HCEC 1CT (cell line): ENCODE results near the gene SMIM10L1.

ENCODE experiments used
- DNase-seq: peaks from one replicate; pipeline ENCODE4 v3.0.0-alpha.2; 2017

The SMIM10L1 gene

DNA sequence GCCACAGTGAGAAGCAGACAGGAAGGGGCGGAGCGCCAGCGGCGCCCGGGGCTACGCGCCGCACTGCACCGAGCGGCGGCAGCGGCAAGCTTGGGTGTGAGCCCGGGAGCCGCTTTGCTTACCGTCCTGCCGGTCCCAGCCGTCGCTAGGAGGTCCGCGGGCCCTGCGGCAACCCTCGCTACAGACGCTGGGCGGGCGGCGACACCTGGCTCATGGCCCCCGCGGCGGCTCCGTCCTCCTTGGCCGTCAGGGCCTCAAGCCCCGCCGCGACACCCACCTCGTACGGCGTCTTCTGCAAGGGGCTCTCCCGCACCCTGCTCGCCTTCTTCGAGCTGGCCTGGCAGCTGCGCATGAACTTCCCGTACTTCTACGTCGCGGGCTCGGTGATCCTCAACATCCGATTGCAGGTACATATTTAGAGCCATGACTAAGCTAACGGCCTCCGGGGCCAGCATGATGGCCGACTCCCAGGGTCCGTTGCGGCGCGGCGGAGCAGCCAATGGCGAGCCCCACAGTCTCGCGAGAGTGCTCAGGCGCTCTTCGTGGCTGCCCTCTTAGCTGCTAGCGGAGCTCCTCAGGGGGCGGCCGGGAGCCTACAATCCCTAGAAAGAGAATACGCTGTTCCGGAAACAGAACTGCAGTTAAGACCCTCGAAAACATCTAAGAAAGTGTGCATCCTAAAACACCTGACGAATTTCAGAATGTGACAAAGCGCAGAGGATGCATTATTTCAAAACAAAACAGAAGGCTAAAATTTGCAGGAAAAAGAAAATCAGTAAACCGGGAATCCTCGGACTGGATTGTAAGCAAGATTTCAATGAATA, at the start of gene SMIM10L1:
SMIM10L1 (plus strand) TSS at position 50 of the 824 bp plus-strand sequence; CDS start at position 213, 163 bp downstream.
- peak; percentile 94 for DNase-seq

DNA sequence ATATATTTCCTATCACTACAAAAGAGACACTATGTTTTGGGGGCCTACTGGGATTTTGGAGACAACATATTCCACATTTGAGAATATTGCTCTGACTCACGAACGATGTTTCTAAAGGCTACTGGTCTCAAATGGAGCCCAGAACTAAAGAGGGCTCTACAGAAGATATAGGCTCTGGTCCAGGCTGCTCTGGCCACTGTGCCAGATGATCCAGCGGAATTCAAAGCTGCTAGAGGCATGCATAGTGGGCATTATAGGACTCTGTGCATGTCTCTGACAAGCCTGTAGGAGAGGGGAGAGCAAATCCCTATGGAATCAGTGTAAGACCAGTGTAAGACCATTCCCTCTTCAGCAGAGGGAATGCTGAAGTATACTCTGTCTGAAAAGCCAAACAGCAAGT, 40.6 kb upstream of the SMIM10L1 start:
- no peak for DNase-seq

DNA sequence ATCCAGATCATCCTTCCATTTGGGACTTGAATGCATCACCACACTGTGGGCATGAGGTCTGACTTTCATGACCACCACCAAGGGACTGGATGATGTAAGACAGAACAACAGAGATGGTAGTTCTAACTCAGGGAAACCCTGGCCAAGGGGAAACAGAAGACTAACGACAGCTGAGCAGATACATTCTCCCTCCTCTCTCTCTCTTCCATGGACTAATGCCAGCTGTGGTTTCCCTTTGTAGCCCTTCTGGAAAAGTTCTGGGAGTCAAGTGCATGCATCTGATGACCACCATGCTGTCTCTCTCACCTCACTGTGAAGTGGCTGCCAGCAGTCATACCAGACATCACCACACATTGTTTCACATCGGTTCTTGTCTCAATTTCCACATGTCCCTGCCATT, 40.0 kb upstream of the SMIM10L1 start:
- no peak for DNase-seq

DNA sequence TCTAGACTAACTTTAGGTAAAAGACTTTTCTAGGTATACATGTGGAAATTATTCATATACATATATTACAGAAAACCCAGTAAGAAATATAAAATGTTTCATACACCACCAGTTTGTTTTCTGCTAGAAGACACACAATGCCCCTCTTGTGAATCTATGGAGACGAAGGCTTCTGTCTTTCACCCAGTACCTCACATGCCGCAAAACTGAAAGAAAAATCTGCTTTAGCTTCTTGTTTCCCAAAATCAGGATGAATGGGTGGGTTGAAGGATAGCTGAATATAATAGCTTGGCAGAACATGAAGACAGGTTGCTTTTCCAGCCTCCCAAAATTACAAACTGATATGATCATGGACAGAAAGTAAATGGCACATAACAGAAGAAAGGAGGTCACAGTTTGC, 37.8 kb upstream of the SMIM10L1 start:
- DNase-seq: no peak

DNA sequence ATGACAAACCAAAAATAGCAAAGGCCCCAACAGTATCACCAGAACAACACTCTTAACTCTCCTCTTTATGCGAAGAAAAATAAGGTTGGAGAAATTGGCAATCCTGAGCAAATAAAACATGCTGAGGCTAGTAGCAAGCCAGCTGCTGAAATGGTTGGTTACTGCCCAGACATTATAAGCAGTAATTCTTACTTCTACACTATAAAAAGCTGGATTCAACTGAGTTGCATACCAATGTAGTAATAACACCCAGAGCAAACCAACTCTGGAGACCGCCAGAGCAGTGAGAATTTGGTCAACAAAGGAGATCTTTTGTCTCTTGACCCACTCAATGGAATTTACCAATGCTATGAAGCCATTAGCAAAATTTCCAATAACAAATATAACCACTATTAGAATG, 37.2 kb upstream of the SMIM10L1 start:
- DNase-seq: no peak

DNA sequence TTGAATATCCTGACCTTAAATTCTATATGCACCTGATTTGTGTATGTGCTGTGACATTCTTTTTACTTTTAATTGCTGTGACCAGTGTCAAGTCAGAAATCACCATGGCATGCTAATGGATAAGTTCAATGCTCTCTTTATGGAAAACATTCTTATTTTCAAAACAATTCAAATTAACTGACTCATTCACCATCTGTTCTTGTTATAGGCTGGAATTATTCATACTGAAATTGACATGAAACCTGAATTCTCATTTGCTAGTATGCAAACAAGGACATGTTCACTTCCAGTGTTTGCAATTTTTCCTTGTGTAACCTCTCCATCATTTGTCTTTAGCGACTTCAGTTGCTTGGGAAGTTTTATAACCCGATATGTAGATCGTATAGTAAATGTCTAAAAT, 36.7 kb upstream of the SMIM10L1 start, which contains the start of gene TAS2R30:
TAS2R30 (minus strand) TSS at position 340 of the 400 bp plus-strand sequence. CDS start 400 bp downstream, outside the sequence.
- no peak for DNase-seq

DNA sequence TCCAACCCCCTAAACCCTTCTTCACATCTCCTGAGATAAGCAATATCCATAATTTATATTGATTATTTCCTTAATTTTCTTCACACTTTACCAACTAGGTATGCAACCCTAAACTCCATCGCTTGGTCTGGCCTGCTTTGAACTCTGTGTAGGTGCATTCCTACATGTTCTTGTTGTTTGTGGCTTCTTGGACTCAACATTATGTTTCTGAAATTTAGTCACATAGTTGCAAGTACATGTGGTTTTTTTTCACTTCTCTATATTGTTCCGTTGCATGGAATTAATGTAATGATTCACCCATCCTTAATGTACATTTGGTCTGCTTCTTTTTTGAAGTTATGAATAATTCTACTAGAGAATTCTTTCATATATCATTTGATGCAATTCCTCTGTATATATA, 34.9 kb upstream of the SMIM10L1 start:
- DNase-seq: no peak

DNA sequence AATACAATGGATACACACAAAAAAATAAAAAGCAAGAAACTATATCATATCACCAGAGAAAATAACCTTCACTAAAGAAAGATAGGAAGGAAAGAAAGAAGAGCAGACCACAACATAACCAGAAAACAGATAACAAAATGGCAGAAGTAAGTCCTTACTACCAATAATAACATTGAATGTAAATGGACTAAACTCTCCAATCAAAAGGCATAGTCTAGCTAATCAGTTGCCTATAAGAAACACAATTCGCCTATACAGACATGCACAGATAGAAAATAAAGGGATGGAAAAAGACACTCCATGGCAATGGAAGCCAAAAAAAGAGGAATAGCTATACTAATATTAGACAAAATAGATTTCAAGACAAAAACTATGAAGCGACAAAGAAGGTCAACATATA, 27.6 kb upstream of the SMIM10L1 start:
- DNase-seq: no peak

DNA sequence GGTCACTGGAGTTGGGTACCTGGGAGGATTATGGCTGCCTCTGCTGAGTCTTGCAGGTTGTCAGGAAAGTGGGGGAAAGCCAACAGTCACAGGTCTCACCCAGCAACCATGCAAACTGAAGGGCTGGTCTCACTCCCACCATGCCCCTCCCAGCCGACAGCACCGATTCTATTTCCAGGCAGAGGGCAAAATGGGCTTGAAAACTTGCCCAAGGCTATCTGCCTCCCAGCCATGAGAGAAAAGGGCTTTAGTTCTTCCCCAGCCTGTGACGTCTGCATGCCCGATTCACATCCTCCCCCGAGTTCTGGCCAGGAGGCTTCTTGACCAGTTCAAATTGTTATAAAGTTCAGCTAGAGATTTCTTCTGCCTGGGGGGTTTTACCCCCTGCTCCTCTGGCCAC, 26.7 kb upstream of the SMIM10L1 start:
- DNase-seq: no peak

DNA sequence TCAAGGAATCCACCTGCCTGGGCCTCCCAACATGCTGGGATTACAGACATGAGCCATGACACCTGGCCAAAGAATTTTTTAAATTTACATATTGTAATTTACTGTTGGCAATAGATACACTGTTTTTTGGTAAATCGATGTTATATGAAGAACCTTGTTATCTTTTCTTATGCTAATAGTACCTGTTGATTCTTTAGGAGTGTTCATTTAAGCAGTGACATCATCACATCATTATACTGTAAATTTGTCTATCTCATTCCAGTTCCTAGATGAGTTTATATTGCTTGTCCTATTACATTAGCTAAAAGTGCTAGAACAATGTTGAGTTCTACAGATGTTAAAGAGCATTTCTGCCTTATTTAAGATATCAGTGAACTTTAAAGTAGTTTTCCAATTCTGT, 23.6 kb upstream of the SMIM10L1 start:
- no peak for DNase-seq

DNA sequence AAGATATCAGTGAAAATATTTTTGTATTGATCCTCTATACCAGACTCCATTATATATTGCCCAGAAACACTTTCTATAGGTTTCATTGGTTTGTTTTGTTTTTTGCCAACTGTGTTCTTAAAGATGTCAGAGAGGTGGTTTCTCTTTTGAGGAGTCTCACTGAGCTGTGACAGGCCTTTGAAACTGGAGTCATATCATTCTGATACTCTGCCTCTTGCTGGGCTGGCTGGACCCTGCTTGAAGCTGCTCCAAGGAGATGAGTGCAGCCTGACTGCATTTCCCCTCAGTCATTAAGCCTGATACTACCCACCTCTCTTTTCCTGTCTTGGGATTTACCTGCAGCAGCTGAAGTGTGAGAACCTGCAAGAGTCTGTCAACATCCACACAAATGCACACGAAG, 20.2 kb upstream of the SMIM10L1 start:
- no peak for DNase-seq

DNA sequence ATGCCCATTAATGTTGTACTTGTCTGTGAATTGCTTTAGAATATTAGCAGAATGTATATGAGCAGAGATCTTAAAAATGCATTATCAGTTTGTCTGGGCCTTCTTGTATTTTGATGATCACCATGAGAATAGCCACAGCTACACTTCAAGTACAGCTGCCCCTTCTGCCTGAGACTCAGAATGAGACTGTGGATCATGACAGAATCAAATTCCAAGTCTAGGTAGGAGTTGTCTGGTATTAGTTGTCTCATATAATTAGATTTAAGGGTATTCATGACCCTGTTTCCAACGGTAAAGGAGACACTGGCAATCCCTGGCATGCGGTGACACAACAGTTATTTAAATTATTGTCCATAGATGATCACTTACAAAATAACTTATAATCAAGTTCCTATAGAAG, 18.3 kb upstream of the SMIM10L1 start:
- no peak for DNase-seq

DNA sequence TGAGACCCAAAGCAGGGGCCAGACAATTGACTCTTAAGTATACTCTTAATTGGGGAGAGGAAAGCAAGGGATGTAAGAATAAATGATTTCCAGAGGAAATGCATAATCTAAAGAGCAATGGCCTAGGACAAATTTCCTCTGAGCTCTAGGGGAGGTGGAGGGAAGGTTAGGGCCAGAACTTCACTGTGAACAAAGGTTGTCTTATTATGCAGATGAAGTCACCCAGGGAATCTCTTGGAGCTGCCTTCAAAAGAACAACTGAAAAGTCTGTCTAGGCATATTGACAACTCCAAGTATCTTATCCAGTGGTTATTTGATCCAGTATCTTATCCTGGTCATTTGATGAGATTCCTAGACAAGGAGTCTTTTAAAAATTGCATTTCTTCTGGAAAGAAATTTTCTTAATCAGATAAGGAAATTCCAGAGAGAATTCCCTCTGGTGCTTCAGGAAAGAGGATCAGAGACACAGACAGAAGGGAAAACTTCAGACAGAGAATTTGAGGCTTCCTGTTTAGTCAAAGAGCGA, 16.5 kb upstream of the SMIM10L1 start:
- no peak for DNase-seq

DNA sequence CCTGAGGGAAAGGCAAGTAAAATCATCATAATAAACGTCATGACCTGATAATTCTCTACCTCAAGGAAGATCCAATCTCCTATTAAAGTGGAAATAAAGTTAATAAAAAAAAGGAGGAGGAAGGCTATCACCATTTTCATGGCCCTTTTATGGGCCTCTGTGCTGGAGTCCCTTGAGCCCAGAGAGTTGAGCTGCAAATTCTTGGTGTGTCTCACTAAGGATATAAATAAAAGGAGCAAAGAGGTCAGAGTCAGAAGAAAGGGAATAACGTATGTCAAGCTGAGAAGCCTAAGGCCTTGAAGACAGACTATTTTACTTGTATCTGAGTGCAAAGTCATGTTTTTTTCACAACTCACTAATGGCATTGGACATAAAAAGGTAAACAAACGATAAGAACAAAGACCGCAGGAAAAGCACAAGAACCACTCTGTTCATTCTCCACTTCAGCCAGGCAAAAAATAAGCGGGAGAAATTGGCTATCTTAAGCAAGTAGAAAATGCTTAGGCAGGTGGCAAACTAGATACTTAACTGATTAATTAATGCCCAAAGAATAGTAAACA, 12.0 kb upstream of the SMIM10L1 start:
- no peak for DNase-seq

DNA sequence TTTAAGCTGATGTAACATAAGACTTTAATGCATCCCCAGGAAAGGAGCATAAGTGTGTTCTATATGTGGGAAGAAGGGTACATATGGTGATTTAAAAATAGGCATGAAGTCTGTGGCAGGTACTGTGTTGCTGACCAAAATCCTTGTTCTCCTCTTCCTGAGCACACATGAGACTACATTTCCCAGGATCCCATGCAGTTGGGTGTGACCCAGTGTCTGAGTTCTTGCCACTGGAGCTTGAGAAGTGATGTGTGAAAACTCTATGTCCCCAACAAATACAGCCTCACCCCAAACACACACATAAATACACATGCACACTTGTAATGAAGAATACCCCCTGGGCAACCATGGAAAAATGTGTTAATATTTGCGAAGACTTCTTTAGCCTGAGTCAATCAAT, 8.5 kb upstream of the SMIM10L1 start:
- no peak for DNase-seq

DNA sequence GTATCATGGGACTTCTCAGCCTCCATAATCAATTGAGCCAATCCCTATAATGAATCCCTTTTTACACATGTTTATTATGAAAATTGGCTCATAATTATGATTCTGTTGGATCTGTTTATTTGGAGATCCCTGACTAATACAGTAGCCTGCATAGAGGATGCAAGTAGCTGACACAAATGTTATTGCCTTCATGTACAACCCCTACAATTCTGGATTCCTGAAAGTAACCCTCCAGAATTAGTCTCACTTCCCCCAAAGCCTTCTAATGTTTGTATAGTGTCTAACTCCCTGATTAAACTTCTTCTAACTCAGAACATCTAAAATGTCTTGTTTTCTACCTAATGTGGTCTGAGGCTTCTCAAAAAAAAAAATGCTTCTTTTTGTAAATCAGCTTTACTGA, 6.6 kb upstream of the SMIM10L1 start:
- DNase-seq: no peak

DNA sequence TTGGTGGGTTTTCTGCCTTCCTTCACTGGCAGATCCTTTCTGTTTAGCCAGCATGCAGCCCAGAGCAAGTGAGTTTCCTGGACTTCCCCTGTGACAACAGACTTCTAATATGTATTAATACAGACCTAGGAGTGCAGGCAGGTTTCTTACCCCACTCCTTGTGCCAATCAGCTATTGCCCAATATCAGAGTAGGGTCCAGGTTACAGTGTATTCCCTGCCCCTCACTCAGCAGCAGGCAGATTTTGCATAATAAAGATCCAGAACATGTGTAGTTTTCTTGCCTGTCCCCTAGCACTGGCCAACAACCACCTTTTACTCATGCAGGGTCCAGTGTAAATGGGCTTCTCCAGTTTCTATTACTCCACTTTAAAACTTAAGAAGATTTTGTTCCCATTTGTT, 4.7 kb upstream of the SMIM10L1 start:
- DNase-seq: no peak

DNA sequence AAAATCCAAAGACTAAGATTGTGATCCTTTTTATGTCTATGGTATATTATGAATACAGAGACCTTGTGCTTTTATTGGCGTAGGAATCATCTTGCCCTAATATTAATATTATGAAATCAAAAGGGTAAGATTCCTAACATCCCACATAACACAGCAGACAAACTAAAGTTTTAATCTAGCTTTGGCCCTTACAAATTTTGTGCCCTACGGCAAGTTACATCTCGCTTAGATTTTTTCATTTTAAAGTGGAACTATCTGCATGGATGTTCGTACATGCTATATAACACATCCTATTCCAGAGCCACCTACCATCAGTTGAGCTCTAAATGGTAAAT, 217 bp upstream of the SMIM10L1 start:
- DNase-seq: no peak

DNA sequence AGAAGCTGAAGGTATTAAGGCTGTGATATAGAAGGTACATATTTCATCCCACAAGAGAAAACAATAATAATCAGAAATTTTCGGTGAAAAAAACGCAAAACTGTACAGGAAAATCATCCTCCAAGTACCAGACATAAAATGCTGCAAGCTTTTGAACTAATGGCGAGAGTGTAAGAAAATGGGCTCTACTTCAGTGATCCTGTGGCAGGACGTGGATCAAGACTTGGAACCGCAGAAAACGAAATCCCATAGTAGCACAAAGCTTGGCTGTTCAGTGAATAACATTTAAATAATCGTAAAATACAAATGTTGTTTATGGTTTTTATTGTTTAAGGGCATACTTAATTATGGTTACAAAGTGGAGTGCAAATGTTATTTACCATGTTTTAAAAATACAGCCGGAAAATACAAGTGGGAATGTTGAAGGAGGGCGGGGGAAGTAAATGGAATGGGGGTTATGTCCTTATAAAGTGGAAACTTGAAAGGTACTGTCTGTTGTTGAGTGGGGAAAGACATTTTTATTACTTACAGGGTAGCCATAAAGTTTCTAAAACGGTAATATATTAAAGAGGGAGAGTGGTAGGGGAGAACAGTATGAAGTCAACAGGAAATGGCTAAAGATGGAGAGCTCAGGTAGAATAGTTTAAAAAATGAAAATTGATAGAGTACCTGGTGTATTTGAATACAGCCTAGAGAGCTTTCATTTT, 1.1 kb downstream of the SMIM10L1 start:
- peak; percentile 26 for DNase-seq

DNA sequence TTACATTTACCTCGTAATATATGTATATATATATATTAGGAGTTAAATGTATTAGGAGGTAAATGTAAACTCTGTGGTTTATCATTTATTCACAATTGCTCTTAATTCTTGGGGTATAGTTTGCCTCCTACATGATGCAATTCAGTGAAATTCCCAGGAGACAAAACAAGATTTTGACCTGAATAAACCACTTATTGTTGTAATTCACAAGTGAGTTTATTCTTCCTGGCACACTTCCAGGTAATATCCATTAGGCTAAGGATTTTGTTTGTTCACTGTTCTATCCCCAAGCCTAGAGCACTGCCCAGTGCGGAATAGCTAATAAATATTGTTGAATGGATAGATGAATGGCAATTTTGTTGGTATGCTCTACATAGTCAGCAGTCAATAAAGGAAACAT, 3.0 kb downstream of the SMIM10L1 start:
- DNase-seq: no peak

DNA sequence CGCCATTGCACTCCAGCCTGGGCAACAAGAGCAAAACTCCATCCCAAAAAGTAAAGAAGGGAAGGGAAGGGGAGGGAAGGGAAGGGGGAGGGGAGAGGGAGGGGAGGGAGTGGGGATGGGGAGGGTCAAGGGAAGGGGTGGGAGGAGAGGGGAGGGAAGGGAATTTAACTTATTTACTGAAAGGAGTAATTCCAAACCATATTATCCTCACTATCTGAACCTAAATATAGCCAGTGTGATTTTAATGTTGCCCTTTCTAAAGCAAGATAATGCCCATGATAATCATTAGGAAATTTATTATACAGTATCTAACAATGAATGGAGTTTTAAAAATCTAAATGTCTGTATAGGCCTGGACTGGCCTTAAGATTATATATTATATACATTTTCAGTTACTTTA, 7.3 kb downstream of the SMIM10L1 start:
- no peak for DNase-seq

DNA sequence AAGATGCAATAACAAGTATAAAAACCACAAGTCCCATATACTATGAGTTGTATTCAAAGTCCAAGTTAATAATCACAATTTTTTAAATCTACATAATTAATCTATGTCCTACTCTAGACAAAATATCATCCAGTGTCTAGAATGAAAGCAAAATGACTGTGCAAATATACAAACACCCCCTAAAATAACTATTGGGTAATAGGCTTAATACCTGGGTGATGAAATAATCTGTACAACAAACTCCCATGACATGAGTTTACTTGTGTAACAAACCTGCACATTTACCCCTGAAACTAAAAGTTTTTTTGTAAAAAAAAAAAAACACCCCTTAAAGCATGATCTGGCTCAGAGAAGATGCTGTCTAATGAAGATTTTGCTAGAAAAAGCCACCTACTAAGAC, 11.5 kb downstream of the SMIM10L1 start:
- no peak for DNase-seq

DNA sequence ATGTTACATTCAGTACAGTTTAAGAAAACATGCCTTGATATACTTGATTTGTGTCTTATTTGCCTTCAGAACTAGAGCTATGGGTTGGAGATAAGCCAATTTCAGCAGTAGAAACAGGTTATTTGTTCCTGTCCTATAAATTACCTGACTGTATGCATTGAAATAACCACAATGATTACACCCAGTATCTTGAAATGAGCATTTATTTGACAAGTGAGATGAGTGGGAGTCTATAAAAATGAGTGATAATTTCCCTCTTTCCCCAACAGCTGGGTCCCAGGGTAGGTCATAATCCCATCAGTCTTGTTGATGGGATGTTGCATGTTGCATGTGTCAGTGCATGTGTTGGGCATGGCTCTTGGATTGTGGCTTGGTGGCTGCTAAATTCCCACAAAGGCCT, 12.0 kb downstream of the SMIM10L1 start:
- no peak for DNase-seq

DNA sequence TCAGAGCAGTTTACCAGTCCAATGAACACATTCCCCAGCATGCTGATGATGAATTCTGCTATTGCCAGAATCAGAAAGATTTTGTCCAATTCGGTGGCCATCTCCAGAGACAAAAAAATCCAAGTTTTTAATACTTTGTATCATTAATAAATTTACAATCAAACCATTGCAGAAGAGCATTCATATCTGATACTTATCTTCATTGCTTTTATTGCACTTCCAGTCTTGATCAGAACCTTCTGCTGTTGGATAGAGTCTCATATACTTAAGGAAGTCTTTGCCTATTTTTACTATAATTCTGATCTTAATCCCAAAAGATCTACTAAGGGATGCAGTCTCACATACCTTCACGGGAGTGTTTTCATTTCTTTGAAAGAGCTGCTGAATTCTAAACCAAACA, 15.8 kb downstream of the SMIM10L1 start, which contains the start of gene TAS2R42:
TAS2R42 (minus strand) TSS at position 101 of the 400 bp plus-strand sequence; CDS start at position 101, 0 bp downstream.
- DNase-seq: no peak
